Cardiac septum (tissue), 1 donor: Measurements from ENCODE around the gene ARHGAP18. TPM values are rescaled to one million over a fixed set of nuclear protein-coding genes. Genes with fewer than 3 reads are reported as not detected.

ENCODE experiments used
- DNase-seq: peaks from one replicate; pipeline ENCODE4 v3.0.0-alpha.2; 2020; ENCODE audit warnings: low spot score
- intact Hi-C: fragments of 100-400 bp; cut with DNase I; formaldehyde crosslinking; loops from one replicate; pipeline ENCODE4 v1.14.0; 2022
- total RNA-seq: library from RNA; stranded (reverse); fragmentation: NEBNext Ultra II Directional; extraction: Animal tissue kit (Norgen Biotek cat#: 25700); gene quantifications from one replicate; pipeline ENCODE4 v1.2.1, GENCODE V29; 2021
- donor health status: DM: no; HTN: no; CAD: no.

ARHGAP18 gene
- total RNA-seq, 1 donor from 2014 or later, result 3.5 TPM

DNA sequence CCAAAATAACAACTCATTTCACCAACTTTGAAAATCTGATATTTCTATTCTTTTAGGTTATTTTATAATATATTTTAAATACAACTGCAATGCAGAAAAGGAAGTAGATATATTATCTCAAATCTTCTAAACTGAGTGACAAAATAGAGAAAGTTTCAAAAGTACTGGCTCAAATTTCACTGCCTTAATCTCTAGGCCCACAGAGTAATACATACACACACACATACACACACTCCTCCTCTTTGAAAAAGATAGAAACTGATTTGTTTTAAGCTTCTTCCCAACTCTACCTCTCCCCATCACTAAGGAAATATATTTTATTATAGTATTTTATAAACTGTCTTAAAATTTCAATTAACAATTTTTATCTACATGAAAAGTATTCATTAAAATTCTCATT lies 36.2 kb downstream of the ARHGAP18 start:
- DNase-seq, result no peak
- intact Hi-C loops, result no loop called here

DNA sequence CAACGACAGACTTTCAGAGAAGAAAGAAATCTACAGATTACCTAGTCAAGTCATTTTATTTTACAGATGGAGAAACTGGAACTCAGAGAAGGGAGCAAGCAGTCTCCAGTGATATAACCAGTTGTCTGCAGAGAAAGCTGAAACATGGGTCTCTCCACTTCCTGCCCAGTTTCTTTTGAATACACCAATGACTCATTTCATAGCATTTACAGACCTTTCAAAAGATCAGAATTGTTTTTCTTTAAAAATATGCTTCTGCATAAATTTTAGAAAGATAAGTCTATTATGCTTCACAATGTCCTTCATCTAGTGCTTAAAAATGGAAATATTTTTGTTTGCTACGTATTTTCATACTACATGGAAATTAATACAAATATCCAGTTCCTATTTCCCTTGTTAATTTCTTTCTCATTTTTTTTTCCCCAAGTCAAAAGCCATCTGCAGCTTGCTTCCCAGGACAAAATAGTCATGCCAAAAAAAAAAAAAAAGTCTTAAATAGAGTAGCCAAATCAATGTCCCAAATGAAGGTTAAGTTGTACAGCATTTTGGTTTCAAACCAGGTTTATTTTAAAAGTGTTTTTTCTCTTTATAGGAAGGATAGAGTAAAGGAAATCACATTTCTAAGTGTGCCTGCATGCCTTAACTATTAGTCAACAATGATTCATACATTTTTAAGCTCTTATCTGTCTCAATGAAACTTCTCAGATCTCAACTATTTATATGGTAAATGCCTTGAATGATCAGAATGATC lies 36.9 kb downstream of the ARHGAP18 start:
- intact Hi-C loops, result no loop called here
- no peak for DNase-seq

- intact Hi-C loops, result no loop called here
- no peak for DNase-seq
Measured at GRCh38 chr6:129672341-129672682, 37.7 kb downstream of the ARHGAP18 start.

DNA sequence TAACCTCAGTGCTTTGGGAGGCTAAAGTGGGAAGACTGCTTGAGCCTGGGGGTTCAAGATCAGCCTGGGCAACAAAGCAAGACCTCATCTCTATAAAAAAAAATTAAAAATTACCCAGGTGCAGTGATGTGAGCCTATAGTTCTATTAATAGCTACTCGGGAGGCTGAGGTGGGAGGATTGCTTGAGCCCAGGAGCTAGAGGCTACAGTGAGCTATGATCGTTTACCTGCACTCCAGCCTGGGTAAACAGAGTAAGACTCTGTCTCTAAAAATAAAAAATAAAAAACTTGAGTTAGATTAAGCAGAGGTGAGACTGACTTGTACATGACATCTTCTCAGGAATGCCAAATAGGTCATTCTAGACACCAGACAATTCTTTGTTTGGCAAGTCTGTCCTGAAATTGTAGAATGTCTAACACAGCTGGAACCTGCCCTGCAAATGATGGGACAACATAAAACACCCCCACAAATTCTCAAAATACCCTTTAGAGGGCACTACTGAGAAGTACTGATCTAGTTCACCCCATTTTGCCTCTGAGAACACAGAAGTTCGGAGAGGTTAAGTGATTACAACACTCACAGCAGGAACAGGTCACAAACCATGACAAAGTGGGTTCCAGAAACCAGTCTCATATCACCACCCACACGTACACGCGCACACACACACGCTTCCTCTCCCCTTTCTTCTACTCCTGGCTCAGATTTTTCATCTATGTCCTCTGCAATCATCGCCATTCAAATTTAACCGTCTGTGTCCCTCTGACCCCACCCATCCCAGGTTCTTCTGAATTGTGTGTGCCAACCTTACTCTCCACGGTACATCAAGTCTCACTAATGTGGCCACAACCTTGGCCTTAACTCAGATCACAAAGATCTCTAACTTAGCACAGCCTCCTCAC lies 38.3 kb downstream of the ARHGAP18 start:
- DNase-seq, result no peak
- intact Hi-C loops, result no loop called here

- intact Hi-C loops, result no loop called here
- DNase-seq, result no peak
Measured at GRCh38 chr6:129670634-129671033, 39.3 kb downstream of the ARHGAP18 start.

DNA sequence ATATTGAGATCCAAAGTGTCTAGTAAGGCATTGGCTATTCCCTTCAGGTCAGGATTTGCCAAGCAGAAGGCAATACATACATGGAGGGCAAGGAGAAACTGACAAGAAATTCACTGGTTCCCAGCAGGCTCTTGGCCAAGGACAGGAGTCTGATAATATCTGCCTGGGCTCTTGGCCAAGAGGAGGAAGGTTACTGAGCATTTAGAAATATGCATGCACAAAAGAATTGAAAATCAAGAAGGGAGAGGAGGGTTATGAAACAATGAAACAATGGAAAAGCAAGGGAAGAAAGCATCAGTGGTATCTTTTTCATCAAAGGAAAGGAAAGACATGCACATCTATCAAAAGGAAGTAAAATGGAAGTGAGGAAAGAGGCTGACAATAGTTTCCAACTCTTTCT lies 42.4 kb downstream of the ARHGAP18 start:
- intact Hi-C loops, result no loop called here
- no peak for DNase-seq

GRCh38 chr6:129667034-129667433 lies 42.9 kb downstream of the ARHGAP18 start:
- intact Hi-C loops, result no loop called here
- DNase-seq, result no peak

DNA sequence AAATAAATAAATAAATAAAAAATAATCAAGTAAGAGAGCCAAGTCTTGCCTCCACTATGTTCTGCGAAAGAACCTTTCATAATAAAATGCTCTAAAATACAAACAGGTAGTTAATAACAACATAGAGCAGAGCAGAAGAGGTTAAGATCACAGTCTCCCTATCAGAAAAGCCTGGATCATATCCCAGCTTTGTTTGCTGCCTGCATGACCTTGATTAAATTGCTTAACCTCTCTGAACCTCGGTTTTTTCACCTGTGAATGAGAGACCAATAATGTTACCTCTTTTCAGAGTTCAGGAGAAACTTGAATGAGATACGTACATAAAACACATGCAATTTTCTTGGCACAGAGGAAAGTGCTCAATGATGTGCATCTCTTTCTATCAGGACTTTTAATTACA lies 44.4 kb downstream of the ARHGAP18 start:
- intact Hi-C loops, result no loop called here

GRCh38 chr6:129663531-129663930 lies 46.4 kb downstream of the ARHGAP18 start:
- intact Hi-C loops, result no loop called here
- no peak for DNase-seq

More for the DNA sequence above, 44.4 kb downstream of the ARHGAP18 start:
- no peak for DNase-seq

DNA sequence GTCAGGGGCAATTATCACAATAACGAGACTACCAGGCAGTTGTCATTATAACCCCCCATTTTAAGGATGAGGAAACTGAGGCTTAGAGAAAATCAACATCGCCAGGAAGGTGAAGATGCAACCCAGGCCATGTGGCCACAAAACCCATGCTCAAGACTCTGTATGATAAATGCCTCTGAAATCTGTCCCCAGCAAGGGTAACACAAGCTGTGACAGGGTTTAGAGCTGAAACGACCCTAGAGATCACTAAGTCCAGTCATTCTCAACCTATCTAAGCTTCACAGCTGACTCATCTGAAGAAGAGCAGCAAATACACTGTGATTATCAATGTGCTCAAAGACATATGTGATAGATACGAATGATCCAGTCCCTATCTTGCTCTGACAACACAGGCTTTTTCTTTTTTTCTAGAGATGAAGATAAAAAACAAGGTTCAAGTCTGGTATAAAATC lies 47.0 kb downstream of the ARHGAP18 start:
- intact Hi-C loops, result no loop called here
- DNase-seq, result no peak

DNA sequence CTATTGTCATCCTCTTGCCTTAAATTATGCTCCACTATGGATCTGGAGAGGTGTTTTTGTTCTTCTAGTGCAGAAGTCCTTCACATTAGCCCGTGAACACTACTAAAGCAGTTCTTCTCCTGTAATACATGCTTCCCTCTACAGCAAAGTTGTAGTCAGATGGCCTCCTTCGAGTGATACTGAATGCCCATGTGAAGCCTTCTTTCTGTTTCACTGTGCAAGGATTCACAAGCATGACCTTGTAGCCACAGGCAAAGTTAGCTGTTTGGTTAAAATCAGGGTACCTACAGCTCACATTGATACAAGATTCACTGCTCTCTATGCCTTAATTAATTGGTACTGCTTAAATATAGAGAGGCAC lies 47.6 kb downstream of the ARHGAP18 start:
- DNase-seq, result no peak
- intact Hi-C loops, result no loop called here

DNA sequence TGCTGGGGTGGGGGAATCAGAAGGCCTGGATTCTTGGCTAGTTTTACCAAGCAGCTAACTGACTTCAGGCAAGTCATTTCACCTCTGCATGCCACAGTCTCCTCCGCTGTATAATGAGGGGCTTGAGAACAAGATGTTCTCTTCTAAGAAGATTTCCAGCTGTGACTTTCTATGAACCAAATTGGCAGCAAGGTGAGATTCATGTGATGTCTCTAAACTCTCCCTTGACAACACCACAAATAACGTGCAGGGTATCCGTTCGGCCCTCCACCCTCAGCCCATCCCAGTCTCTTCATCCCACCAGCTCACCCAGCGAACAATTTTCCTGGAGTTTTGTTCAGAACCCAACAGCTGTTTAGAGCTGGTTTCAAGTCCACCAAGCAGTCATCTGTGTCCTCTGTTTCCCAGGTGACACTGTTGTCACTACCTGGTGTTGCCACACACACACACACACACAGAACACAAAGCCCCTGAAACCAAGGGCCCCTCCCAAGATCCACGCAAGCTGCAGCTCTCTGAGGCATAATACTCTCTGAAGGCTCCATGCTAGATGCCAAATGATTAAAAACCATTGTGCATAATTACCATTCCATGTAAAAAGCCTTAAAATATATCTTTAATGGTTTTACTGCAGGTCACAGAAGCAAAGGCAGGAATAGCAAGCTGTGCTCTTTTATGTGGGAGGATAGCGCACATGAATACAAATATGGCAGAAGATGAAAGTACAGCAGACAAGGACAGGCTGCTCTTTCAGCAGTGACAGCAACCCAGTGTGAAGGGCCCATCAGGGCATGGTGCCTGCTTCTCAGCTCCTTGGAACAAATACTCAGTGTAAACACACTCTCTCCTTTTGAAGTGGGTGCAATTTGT lies 48.2 kb downstream of the ARHGAP18 start:
- DNase-seq, result no peak
- intact Hi-C loops, result no loop called here

DNA sequence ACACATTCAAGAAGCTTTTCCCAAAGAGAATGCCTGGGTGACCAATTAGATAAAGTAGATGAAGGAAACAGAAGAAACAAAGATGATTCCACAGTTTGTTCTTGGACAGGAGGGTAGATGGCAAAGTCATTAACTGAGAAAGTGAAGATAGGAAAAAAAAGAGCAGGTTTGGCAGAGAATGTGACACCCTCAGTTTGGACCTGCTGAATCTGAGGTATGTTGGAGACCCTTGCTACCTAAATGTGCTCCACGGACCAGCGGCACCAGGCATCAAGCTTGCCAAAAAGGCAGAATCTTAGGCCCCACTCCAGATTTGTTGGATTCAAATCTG lies 49.7 kb downstream of the ARHGAP18 start:
- DNase-seq, result no peak
- intact Hi-C loops, result no loop called here

- intact Hi-C loops, result no loop called here
- DNase-seq, result no peak
Measured at GRCh38 chr6:129659590-129660345, 50.2 kb downstream of the ARHGAP18 start.

- intact Hi-C loops, result no loop called here
- DNase-seq, result no peak
Measured at GRCh38 chr6:129659167-129659566, 50.8 kb downstream of the ARHGAP18 start.

GRCh38 chr6:129657483-129657882 lies 52.5 kb downstream of the ARHGAP18 start:
- intact Hi-C loops, result no loop called here

GRCh38 chr6:129655334-129655733 lies 54.6 kb downstream of the ARHGAP18 start:
- no peak for DNase-seq
- intact Hi-C loops, result no loop called here

More at GRCh38 chr6:129657483-129657882, 52.5 kb downstream of the ARHGAP18 start:
- no peak for DNase-seq

DNA sequence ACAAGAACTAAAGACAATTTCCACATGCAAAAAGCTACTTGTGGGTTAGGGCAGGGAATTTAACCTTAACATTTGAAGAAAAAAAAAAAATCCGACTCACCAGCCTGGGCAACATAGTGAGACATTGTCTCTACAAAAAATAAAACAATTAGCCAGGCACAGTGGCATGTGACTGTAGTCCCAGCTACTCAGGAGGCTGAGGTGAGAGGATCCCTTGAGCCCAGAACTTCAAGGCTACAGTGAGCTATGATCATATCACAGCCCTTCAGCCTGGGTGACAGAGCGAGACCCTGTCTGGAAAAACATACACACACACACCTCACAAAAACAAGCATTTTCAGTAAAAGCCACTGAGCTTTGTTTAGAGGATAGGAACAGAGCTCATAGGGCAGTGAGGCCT lies 56.2 kb downstream of the ARHGAP18 start:
- DNase-seq, result no peak
- intact Hi-C loops, result no loop called here

DNA sequence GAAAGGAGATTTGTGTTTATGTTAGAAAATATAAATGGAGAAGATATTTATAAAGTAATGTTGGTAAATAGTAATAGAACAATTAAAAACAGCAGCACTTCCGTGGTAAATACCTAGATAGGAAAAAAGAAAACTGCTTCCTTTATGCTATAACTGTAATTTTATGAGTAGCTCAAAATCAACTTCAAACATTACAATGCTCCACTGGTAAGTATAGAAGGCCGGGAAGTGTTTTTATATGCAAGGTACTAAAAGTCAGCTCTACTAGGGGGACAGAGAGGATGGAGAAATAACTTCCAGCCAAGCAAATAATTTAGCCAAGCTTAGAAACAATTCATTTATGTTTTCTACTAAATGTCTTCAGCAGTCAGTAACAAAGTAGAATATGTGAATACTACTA lies 56.7 kb downstream of the ARHGAP18 start:
- DNase-seq, result no peak
- intact Hi-C loops, result no loop called here
